Adrenal gland (tissue), 12 donors: ENCODE data around the gene BCL2L11. TPM values are rescaled to one million over a fixed set of nuclear protein-coding genes. Genes with fewer than 3 reads are reported as not detected.

Experiments used
- DNase-seq, 7 donors: peaks; one replicate each; pipeline ENCODE4 v3.0.0-alpha.2; 2019 to 2020
- H3K27ac ChIP-seq, 5 donors: fragments of 200-600 bp; sonication (generic) in 4 of 5; 1 replicate in 3 of 5; 2 replicates in 2 of 5; pipeline versions ENCODE4 v1.5.1 to v1.8.0; 2016 to 2020; ENCODE audit warnings: mild to moderate bottlenecking in 1 of 5
- H3K27me3 ChIP-seq: fragments of 200-600 bp; 2 replicates; pipeline ENCODE4 v1.8.0; 2021
- H3K36me3 ChIP-seq, 2 donors: fragments of 200-600 bp; replicated peaks in 1 of 2; 1 replicate in 1 of 2; 2 replicates in 1 of 2; pipeline versions ENCODE4 v1.5.1 to v1.8.0; 2018 to 2022
- H3K4me1 ChIP-seq, 2 donors: fragments of 200-600 bp; replicated peaks in 1 of 2; 1 replicate in 1 of 2; 2 replicates in 1 of 2; pipeline versions ENCODE4 v1.5.1 to v1.8.0; 2018 to 2021
- H3K4me3 ChIP-seq, 4 donors: fragments of 200-600 bp; sonication (generic) in 3 of 4; one replicate each; pipeline ENCODE4 v1.5.1; 2016 to 2018
- H3K9me3 ChIP-seq, 3 donors: fragments of 200-600 bp; sonication (generic) in 1 of 3; replicated peaks in 1 of 3; 1 replicate in 2 of 3; 2 replicates in 1 of 3; pipeline versions ENCODE4 v1.5.1 to v1.8.0; 2016 to 2021
- POLR2A ChIP-seq, 2 donors: fragments of 450-650 bp; IDR thresholded peaks; one replicate each; pipeline ENCODE4 v1.6.1; 2017; ENCODE audit warnings: antibody characterized with exemption in 2 of 2, mild to moderate bottlenecking in 2 of 2, moderate library complexity in 1 of 2
- WGBS, 4 donors: extraction: QIAGEN DNeasy Blood & Tissue Kit in 2 of 4; methylation state at CpG; one replicate each; pipeline versions ENCODE4 v1.1.5 to v1.1.7; 2013 to 2017; 5-methylcytosine and 5-hydroxymethylcytosine counted together
- intact Hi-C, 2 donors: fragments of 100-400 bp; cut with DNase I; formaldehyde crosslinking; loops; one replicate each; pipeline versions ENCODE4 v1.14.1 to v1.15.0; 2022 to 2023
- polyA plus RNA-seq, 3 donors: library from polyadenylated mRNA; stranded (reverse); fragments of 200-250 nt in 2 of 3; fragments of 350-450 nt in 1 of 3; fragmentation: Illumina TruSeq in 1 of 3; extraction: RNeasy Lipid Tissue Mini Kit (QIAGEN cat#74804) in 1 of 3; gene quantifications; one replicate each; pipeline ENCODE4 v1.2.3, GENCODE V29; 2013 to 2014
- total RNA-seq, 9 donors: library from RNA; depleted of rRNA in 4 of 9; stranded (reverse); fragments of >200 nt in 4 of 9; fragments of 120-200 nt in 1 of 9; fragmentation: NEBNext Ultra II Directional in 1 of 9; extraction: Animal tissue kit (Norgen Biotek cat#: 25700) in 1 of 9; gene quantifications; one replicate each; pipeline versions ENCODE4 v1.1.0 to v1.2.4, GENCODE V29; 2013 to 2023
- TF ChIP-seq, protein P1 (sequence below), 6 experiments: fragments of 450-650 bp in 4 of 6; fragments of 200-600 bp in 2 of 6; sonication (generic) in 1 of 6; IDR thresholded peaks; 1 replicate in 5 of 6; 2 replicates in 1 of 6; pipeline versions ENCODE4 v1.5.1 to v1.8.0; 2016 to 2021; ENCODE audit warnings: antibody characterized with exemption in 6 of 6, mild to moderate bottlenecking in 2 of 6, moderate library complexity in 1 of 6
- donor health status: healthy with polysubstance abuse.
- donor health status: Bipolar disorder and iron deficiency.
- donor health status: DM: yes; HTN: yes; CAD: no.
- donor health status: DM: no; HTN: no; CAD: no.
- donor health status: DM: no; HTN: no; CAD: no.
- donor health status: DM: yes; HTN: yes; CAD: no.

Gene BCL2L11
- total and polyA plus RNA-seq, 12 donors, result 2.5 to 165 (median 15.7) TPM

- no peak overlapping the region for H3K4me3 ChIP-seq
- H3K27ac ChIP-seq, result no peak overlapping the region
- intact Hi-C loops, result no loop called here
- 43 to 63% (median 52%) methylated on average over 2 of the region's 2 CpGs for WGBS, 4 donors
- H3K9me3 ChIP-seq, result no peaks in the 10 kb centered on the region
- peaks cover 9% of the 10 kb centered on the region for H3K27me3 ChIP-seq
- TF ChIP-seq, protein P1, sequence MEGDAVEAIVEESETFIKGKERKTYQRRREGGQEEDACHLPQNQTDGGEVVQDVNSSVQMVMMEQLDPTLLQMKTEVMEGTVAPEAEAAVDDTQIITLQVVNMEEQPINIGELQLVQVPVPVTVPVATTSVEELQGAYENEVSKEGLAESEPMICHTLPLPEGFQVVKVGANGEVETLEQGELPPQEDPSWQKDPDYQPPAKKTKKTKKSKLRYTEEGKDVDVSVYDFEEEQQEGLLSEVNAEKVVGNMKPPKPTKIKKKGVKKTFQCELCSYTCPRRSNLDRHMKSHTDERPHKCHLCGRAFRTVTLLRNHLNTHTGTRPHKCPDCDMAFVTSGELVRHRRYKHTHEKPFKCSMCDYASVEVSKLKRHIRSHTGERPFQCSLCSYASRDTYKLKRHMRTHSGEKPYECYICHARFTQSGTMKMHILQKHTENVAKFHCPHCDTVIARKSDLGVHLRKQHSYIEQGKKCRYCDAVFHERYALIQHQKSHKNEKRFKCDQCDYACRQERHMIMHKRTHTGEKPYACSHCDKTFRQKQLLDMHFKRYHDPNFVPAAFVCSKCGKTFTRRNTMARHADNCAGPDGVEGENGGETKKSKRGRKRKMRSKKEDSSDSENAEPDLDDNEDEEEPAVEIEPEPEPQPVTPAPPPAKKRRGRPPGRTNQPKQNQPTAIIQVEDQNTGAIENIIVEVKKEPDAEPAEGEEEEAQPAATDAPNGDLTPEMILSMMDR (IDR thresholded peaks at IDR 0.05), result no peak
- no peak for TF ChIP-seq POLR2A (IDR thresholded peaks at IDR 0.05)
- no peak for DNase-seq
- no peaks in the 10 kb centered on the region for H3K36me3 ChIP-seq
- no peaks in the 10 kb centered on the region for H3K4me1 ChIP-seq
These were observed 14.8 kb upstream of the BCL2L11 start for GRCh38 chr2:111105926-111106325.

DNA sequence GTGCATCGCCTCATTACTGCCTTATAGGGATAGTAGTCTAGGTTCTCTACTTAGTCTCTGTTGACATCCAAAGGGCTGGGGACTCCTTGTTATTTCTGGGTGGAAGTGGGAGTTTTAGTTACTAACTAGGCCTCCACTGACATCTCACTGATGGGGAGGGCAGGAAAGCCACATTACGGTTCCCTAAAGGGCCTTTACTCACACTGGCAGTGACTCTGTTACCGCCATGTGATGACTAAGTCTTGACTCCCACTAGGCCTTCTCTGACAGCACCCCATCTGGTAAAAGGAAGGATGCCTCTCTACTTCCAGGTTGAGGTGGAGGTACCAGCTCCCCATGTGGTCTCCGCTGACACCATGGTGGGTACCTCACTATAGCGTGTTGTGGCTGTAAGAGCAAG, 14.0 kb upstream of the BCL2L11 start:
- no peaks in the 10 kb centered on the region for H3K36me3 ChIP-seq
- TF ChIP-seq POLR2A (IDR thresholded peaks at IDR 0.05), result no peak
- TF ChIP-seq, protein P1 (IDR thresholded peaks at IDR 0.05), result no peak
- WGBS, 4 donors, result 94 to 98% (median 95%) methylated on average over 5 of the region's 5 CpGs
- no peaks in the 10 kb centered on the region for H3K4me1 ChIP-seq
- intact Hi-C loops, result no loop called here
- H3K27ac ChIP-seq, result no peak overlapping the region
- no peak for DNase-seq
- no peaks in the 10 kb centered on the region for H3K9me3 ChIP-seq
- no peak overlapping the region for H3K4me3 ChIP-seq
- peaks cover 9% of the 10 kb centered on the region for H3K27me3 ChIP-seq

DNA sequence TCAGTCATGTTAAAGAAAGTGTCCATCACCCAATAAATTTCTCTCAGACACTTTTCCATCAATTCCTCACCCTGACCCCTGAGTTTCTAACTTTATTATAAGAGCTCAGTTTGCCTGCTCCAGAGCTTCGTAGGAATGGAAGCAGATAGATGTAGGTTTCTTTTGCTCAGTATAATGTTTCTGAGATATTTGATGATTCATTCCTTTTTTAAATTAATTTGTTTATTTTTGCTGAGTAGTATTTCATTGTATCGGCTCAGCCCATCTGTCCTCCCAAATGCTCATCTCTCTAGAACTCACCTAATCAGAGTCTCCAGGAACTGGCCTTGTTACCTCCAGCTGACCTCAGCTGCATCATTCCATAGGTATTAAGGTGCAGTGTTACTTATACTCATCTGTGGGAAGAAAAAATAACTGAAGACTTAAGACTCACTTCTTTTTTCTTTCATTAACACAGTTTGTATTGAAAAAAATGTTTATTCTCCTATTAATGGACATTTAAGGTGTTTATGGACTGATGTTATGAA, 11.9 kb upstream of the BCL2L11 start:
- no peaks in the 10 kb centered on the region for H3K36me3 ChIP-seq
- H3K27me3 ChIP-seq, result peaks cover 15% of the 10 kb centered on the region
- no peaks in the 10 kb centered on the region for H3K4me1 ChIP-seq
- intact Hi-C loops, result no loop called here
- H3K27ac ChIP-seq, result no peak overlapping the region
- H3K9me3 ChIP-seq, result no peaks in the 10 kb centered on the region
- WGBS, 4 donors, result 86 to 92% (median 90%) methylated on average over 2 of the region's 2 CpGs
- no peak for DNase-seq
- H3K4me3 ChIP-seq, result no peak overlapping the region
- TF ChIP-seq POLR2A (IDR thresholded peaks at IDR 0.05), result no peak
- TF ChIP-seq, protein P1 (IDR thresholded peaks at IDR 0.05), result no peak

DNA sequence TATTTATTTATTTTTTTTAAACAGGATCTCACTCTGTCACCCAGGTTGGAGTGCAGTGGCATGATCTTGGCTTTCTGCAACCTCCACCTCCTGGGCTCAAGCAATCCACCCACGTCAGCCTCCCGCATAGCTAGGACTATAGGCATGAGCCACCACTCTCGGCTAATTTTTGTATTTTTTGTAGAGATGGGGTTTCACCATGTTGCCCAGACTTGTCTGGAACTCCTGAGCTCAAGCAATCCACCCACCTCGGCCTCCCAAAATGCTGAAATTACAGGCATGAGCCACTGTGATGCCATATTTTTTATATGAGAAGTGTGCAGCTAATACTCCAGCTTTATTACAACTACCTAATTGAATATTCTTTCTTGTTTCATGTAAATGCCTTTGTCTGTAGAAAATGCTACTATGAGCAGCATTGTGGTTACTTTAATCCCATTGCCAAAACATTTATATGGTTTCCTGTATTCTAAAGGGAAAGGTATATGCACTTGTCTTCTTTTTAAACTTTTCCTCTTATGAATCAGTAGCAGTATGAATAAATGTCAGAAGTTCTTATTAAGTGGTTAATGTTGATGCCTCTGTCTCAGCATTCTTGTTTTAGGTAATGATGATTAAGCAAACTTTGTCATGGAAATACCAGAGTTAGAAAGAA, 9.5 kb upstream of the BCL2L11 start:
- no peak overlapping the region for H3K4me3 ChIP-seq
- H3K27me3 ChIP-seq, result peaks cover 15% of the 10 kb centered on the region
- no peak overlapping the region for H3K27ac ChIP-seq
- DNase-seq, result no peak
- 81 to 98% (median 91%) methylated on average over 4 of the region's 4 CpGs for WGBS, 4 donors
- H3K9me3 ChIP-seq, result no peaks in the 10 kb centered on the region
- TF ChIP-seq POLR2A (IDR thresholded peaks at IDR 0.05), result no peak
- TF ChIP-seq, protein P1 (IDR thresholded peaks at IDR 0.05), result no peak
- no peaks in the 10 kb centered on the region for H3K36me3 ChIP-seq
- H3K4me1 ChIP-seq, result no peaks in the 10 kb centered on the region
- intact Hi-C loops, result loop anchor here in 1 of 2 donors (10.0 kb wide), 1 partner anchor 594 kb away; no protein-coding TSS in a partner anchor
